GM23338 (cell line): ENCODE measurements around the gene NGB.

Source experiments
- CREB1 ChIP-seq: fragments of 250-450 bp; sonication (Bioruptor Pico); IDR thresholded peaks from 2 replicates; pipeline ENCODE4 v1.5.0; 2020; ENCODE audit warnings: low read depth, mild to moderate bottlenecking, moderate library complexity
- CTCF ChIP-seq, 2 experiments: fragments of 200-600 bp in 1 of 2; sonication (generic) in 1 of 2; conservative IDR thresholded peaks; 2 replicates each; pipeline versions ENCODE4 v1.5.1 to v1.6.1; 2016 to 2017; ENCODE audit warnings: antibody characterized with exemption in 2 of 2, low read depth in 2 of 2, mild to moderate bottlenecking in 2 of 2, moderate library complexity in 1 of 2
- ETS1 ChIP-seq: IDR thresholded peaks from 2 replicates; pipeline ENCODE4 v1.6.1; 2016; ENCODE audit warnings: antibody characterized with exemption
- EZH2 ChIP-seq: fragments of 200-600 bp; sonication (generic); IDR thresholded peaks from one replicate; pipeline ENCODE4 v1.8.0; 2017; ENCODE audit warnings: antibody characterized with exemption, mild to moderate bottlenecking, low read depth; ENCODE audit not compliant: unreplicated experiment
- EZH2phosphoT487 ChIP-seq: fragments of 200-600 bp; sonication (generic); IDR thresholded peaks from one replicate; pipeline ENCODE4 v1.8.1; 2018; ENCODE audit warnings: antibody characterized with exemption; ENCODE audit not compliant: unreplicated experiment
- JUNB ChIP-seq: IDR thresholded peaks from one replicate; pipeline ENCODE4 v1.6.1; 2016; ENCODE audit warnings: antibody characterized with exemption; ENCODE audit not compliant: unreplicated experiment
- NANOG ChIP-seq: IDR thresholded peaks from 2 replicates; pipeline ENCODE4 v1.6.1; 2016; ENCODE audit warnings: antibody characterized with exemption, borderline replicate concordance
- POLR2AphosphoS5 ChIP-seq: IDR thresholded peaks from 2 replicates; pipeline ENCODE4 v1.6.1; 2016; ENCODE audit warnings: antibody characterized with exemption, low read depth
- REST ChIP-seq: IDR thresholded peaks from one replicate; pipeline ENCODE4 v1.6.1; 2018; ENCODE audit warnings: antibody characterized with exemption; ENCODE audit not compliant: unreplicated experiment
- ZNF114 ChIP-seq: fragments of 250-450 bp; sonication (Bioruptor Pico); IDR thresholded peaks from 2 replicates; pipeline ENCODE4 v1.5.0; 2020; ENCODE audit warnings: mild to moderate bottlenecking, moderate library complexity
- ZNF331 ChIP-seq: fragments of 250-450 bp; sonication (Bioruptor Pico); IDR thresholded peaks from 2 replicates; pipeline ENCODE4 v1.5.0; 2020; ENCODE audit warnings: low read depth, mild to moderate bottlenecking, moderate library complexity
- ZNF462 ChIP-seq: fragments of 250-450 bp; sonication (Bioruptor Pico); IDR thresholded peaks from 2 replicates; pipeline ENCODE4 v1.5.0; 2020; ENCODE audit warnings: mild to moderate bottlenecking, moderate library complexity

GRCh38 chr14:77221241-77221871 lies 49.6 kb downstream of the NGB start:
- TF ChIP-seq EZH2 (no peak), CTCF (conservative IDR thresholded peaks at IDR 0.05; ENCODE audit: low read depth in 2 of 2) (no peak), ZNF331 (no peak), POLR2AphosphoS5 (no peak), REST (no peak), ZNF114 (CRISPR knock-in tag) (no peak), CREB1 (CRISPR knock-in tag) (no peak), EZH2phosphoT487 (no peak), ZNF462 (CRISPR knock-in tag) (no peak), NANOG (no peak), ETS1 (no peak), JUNB (no peak)
